Neural progenitor cell (in vitro differentiated cells): ENCODE measurements around the gene HLA-DPB1. TPM values are rescaled to one million over a fixed set of nuclear protein-coding genes. Genes with fewer than 3 reads are reported as not detected.

Experiments used
- DNase-seq: peaks from one replicate; pipeline ENCODE4 v3.0.0-alpha.2; 2016; ENCODE audit warnings: low spot score
- H2AFZ ChIP-seq: fragments of 200-600 bp; sonication (generic); replicated peaks from 2 replicates; pipeline ENCODE4 v1.6.1; 2016; ENCODE audit warnings: antibody characterized with exemption
- H3F3A ChIP-seq: fragments of 200-600 bp; sonication (generic); 2 replicates; pipeline ENCODE4 v1.6.1; 2016; ENCODE audit warnings: antibody characterized with exemption, low read depth
- H3K27ac ChIP-seq: fragments of 200-600 bp; sonication (generic); 2 replicates; pipeline ENCODE4 v1.5.1; 2016; ENCODE audit warnings: mild to moderate bottlenecking
- H3K27me3 ChIP-seq: fragments of 200-600 bp; sonication (generic); 2 replicates; pipeline ENCODE4 v1.6.1; 2016; ENCODE audit warnings: mild to moderate bottlenecking, moderate library complexity
- H3K36me3 ChIP-seq: fragments of 200-600 bp; sonication (generic); 2 replicates; pipeline ENCODE4 v1.5.1; 2016
- H3K4me1 ChIP-seq: fragments of 200-600 bp; sonication (generic); 2 replicates; pipeline ENCODE4 v1.6.1; 2016; ENCODE audit warnings: mixed run types
- H3K4me2 ChIP-seq: fragments of 200-600 bp; sonication (generic); 2 replicates; pipeline ENCODE4 v1.6.1; 2016
- H3K4me3 ChIP-seq: fragments of 200-600 bp; sonication (generic); 2 replicates; pipeline ENCODE4 v1.5.1; 2016
- H3K79me2 ChIP-seq: fragments of 200-600 bp; sonication (generic); 2 replicates; pipeline ENCODE4 v1.6.1; 2016; ENCODE audit warnings: low read depth
- H3K9ac ChIP-seq: fragments of 200-600 bp; sonication (generic); 2 replicates; pipeline ENCODE4 v1.6.1; 2016
- H3K9me3 ChIP-seq: fragments of 200-600 bp; sonication (generic); 2 replicates; pipeline ENCODE4 v1.5.1; 2016; ENCODE audit warnings: low read depth
- H4K20me1 ChIP-seq: fragments of 200-600 bp; sonication (generic); 2 replicates; pipeline ENCODE4 v1.6.1; 2016; ENCODE audit warnings: low read depth
- H3K27ac Mint-ChIP-seq: 3 replicates; pipeline ENCODE4 v1.8.0; 2021; ENCODE audit warnings: mixed read lengths
- H3K27me3 Mint-ChIP-seq: 2 replicates; pipeline ENCODE4 v1.8.0; 2022; ENCODE audit warnings: low read depth, mild to moderate bottlenecking, inconsistent platforms, moderate library complexity, mixed read lengths; ENCODE audit not compliant: insufficient read depth
- H3K36me3 Mint-ChIP-seq: 3 replicates; pipeline ENCODE4 v1.8.0; 2021; ENCODE audit warnings: mixed read lengths
- H3K4me1 Mint-ChIP-seq: 3 replicates; pipeline ENCODE4 v1.8.0; 2021; ENCODE audit warnings: mixed read lengths
- H3K4me3 Mint-ChIP-seq: 3 replicates; pipeline ENCODE4 v1.8.0; 2021; ENCODE audit warnings: mild to moderate bottlenecking, moderate library complexity, mixed read lengths
- H3K9me3 Mint-ChIP-seq: 3 replicates; pipeline ENCODE4 v1.8.0; 2020; ENCODE audit warnings: mixed read lengths
- EZH2 ChIP-seq: fragments of 200-600 bp; sonication (generic); IDR thresholded peaks from 2 replicates; pipeline ENCODE4 v1.6.1; 2017; ENCODE audit warnings: antibody characterized with exemption, mild to moderate bottlenecking, moderate library complexity
- EZH2phosphoT487 ChIP-seq: fragments of 200-600 bp; sonication (generic); IDR thresholded peaks from 2 replicates; pipeline ENCODE4 v1.6.1; 2017; ENCODE audit warnings: antibody characterized with exemption
- total RNA-seq: library from RNA; depleted of rRNA; stranded (reverse); fragments of >200 nt; gene quantifications from 2 replicates; pipeline ENCODE4 v1.2.3, GENCODE V29; 2015; ENCODE audit warnings: low replicate concordance
- TF ChIP-seq, protein P1 (sequence below): fragments of 200-600 bp; sonication (generic); IDR thresholded peaks from 2 replicates; pipeline ENCODE4 v1.5.1; 2017; ENCODE audit warnings: antibody characterized with exemption, mild to moderate bottlenecking

The HLA-DPB1 gene
- total RNA-seq, 1 donor from 2014 or later = 8.0 TPM

DNA sequence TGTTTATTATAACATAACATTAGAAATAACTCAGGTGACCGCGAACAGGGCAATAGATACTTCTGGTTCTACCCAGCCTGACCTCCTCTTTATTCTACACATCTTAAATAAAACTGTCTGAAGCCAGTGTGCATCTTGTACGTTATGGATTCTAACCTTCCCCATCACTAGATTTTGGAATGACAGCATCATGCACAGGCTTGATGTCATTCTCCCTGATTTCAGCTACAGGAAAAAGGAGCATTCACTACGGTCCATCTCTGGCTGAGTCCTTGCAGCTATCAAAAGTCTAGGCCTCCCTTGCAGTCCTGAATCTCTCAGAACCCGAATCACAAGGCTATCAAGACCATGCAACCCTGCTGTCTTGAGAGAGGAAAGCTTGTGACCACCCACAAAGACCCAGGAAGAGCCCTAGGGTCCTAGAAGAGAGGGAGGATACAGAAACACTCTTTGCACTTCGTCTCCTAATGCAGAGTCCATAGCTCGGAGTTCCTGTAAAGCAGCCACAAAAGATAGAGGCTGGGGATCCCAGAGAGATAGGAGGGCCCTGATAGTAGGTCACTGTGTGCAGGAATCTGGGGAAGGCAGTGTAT is 3.2 kb upstream of the HLA-DPB1 start:
- TF ChIP-seq, protein P1, sequence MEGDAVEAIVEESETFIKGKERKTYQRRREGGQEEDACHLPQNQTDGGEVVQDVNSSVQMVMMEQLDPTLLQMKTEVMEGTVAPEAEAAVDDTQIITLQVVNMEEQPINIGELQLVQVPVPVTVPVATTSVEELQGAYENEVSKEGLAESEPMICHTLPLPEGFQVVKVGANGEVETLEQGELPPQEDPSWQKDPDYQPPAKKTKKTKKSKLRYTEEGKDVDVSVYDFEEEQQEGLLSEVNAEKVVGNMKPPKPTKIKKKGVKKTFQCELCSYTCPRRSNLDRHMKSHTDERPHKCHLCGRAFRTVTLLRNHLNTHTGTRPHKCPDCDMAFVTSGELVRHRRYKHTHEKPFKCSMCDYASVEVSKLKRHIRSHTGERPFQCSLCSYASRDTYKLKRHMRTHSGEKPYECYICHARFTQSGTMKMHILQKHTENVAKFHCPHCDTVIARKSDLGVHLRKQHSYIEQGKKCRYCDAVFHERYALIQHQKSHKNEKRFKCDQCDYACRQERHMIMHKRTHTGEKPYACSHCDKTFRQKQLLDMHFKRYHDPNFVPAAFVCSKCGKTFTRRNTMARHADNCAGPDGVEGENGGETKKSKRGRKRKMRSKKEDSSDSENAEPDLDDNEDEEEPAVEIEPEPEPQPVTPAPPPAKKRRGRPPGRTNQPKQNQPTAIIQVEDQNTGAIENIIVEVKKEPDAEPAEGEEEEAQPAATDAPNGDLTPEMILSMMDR = no peak
- Histone ChIP-seq H3K9me3 (no peaks in the 10 kb centered on the region), H3K4me2 (no peak overlapping the region), H4K20me1 (no peaks in the 10 kb centered on the region), H3K4me3 (no peak overlapping the region), H3K79me2 (no peaks in the 10 kb centered on the region), H3K9ac (no peak overlapping the region), H3K27me3 (no peaks in the 10 kb centered on the region), H3K27ac (no peak overlapping the region), H2AFZ (no peak overlapping the region), H3K4me1 (no peaks in the 10 kb centered on the region), H3F3A (no peaks in the 10 kb centered on the region), H3K36me3 (no peaks in the 10 kb centered on the region)
- no peaks in the 10 kb centered on the region for H3K4me1 Mint-ChIP-seq
- no peak for DNase-seq
- peaks cover 6% of the 10 kb centered on the region for H3K27me3 Mint-ChIP-seq
- no peaks in the 10 kb centered on the region for H3K9me3 Mint-ChIP-seq
- peaks cover 2% of the 10 kb centered on the region for H3K36me3 Mint-ChIP-seq
- H3K4me3 Mint-ChIP-seq = no peak overlapping the region
- H3K27ac Mint-ChIP-seq = no peak overlapping the region

DNA sequence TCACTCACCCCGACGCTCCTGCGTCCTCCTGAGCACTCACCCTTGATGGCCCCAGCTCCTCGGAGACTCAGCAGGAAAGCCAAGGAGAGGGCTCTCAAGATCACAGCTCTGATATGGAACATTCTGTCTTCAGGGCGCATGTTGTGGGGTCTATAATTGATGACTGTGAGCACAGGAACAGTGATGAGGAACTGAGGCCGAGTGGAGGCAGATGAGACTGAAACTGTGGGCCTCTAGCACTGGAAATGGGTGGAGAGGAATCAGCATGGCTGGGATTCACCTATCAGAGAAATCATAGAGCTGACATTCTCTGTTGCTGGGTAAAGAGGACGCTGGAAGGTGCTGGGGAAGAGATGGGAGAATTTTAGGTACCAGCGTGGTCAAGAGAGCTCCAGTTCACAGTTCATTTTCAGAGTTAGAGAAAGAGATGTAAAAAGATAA is 2.3 kb upstream of the HLA-DPB1 start, which contains the start of gene HLA-DPA1:
Gene HLA-DPA1, minus strand, starts transcription at position 219 of the 441 bp plus-strand sequence.
- H3K4me1 Mint-ChIP-seq = no peaks in the 10 kb centered on the region

DNA sequence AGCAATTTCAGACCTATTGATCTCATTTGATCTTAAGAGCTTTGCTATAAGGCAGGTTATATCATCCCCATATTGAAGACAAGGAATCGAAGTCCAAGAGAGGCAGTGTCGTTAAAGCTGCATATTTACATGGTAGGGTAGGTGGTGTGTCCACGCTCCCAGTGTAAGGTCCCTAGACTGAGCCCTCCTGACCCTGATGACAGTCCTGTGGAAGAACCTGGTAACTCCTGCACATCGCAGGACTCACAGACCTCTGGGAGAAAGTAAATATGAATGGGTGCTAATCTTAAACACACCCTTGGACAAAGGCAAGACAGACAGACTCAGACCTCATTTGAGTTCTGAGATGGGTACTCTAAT is 602 bp upstream of the HLA-DPB1 start:
- DNase-seq = no peak
- H3K4me3 ChIP-seq = no peak overlapping the region
- peaks cover 11% of the 10 kb centered on the region for H3K27me3 Mint-ChIP-seq
- no peak overlapping the region for H3K9ac ChIP-seq
- no peaks in the 10 kb centered on the region for H3K9me3 Mint-ChIP-seq
- H2AFZ ChIP-seq = no peak overlapping the region
- no peaks in the 10 kb centered on the region for H3K4me1 ChIP-seq
- H3K27ac Mint-ChIP-seq = no peak overlapping the region
- H3K36me3 Mint-ChIP-seq = no peaks in the 10 kb centered on the region
- no peak overlapping the region for H3K4me2 ChIP-seq
- H3K4me3 Mint-ChIP-seq = no peak overlapping the region
- H3K79me2 ChIP-seq = no peaks in the 10 kb centered on the region
- H3K36me3 ChIP-seq = no peaks in the 10 kb centered on the region
- no peak overlapping the region for H3K27ac ChIP-seq
- no peaks in the 10 kb centered on the region for H3K9me3 ChIP-seq
- peaks cover 11% of the 10 kb centered on the region for H3K4me1 Mint-ChIP-seq
- no peaks in the 10 kb centered on the region for H4K20me1 ChIP-seq
- TF ChIP-seq, protein P1 = no peak
- TF ChIP-seq EZH2 (no peak), EZH2phosphoT487 (no peak)
- peaks cover 4% of the 10 kb centered on the region for H3F3A ChIP-seq
- H3K27me3 ChIP-seq = peaks cover 3% of the 10 kb centered on the region

More for the DNA sequence above, 2.3 kb upstream of the HLA-DPB1 start, which contains the start of gene HLA-DPA1:
- Histone ChIP-seq H3K36me3 (no peaks in the 10 kb centered on the region), H3K27me3 (no peaks in the 10 kb centered on the region), H3K79me2 (no peaks in the 10 kb centered on the region), H3K9ac (no peak within 1 kb of the TSS), H3K4me1 (no peaks in the 10 kb centered on the region), H4K20me1 (no peaks in the 10 kb centered on the region), H3K9me3 (no peaks in the 10 kb centered on the region), H3K4me3 (no peak within 1 kb of the TSS), H3K27ac (no peak within 1 kb of the TSS), H3K4me2 (no peak within 1 kb of the TSS), H2AFZ (peak within 1 kb of the TSS; percentile 64), H3F3A (no peaks in the 10 kb centered on the region)
- TF ChIP-seq, protein P1 = no peak
- TF ChIP-seq EZH2 (no peak), EZH2phosphoT487 (no peak)
- H3K27ac Mint-ChIP-seq = peak within 1 kb of the TSS; percentile 5
- H3K27me3 Mint-ChIP-seq = peaks cover 6% of the 10 kb centered on the region
- peaks cover 2% of the 10 kb centered on the region for H3K36me3 Mint-ChIP-seq
- H3K9me3 Mint-ChIP-seq = no peaks in the 10 kb centered on the region
- no peak within 1 kb of the TSS for H3K4me3 Mint-ChIP-seq
- no peak for DNase-seq
